ENCODE results near the gene ULK4.
"Not testable (repeated sequence)": the region's sequence is repeated elsewhere in the genome, so short reads cannot be mapped to it uniquely, and the experiment has no call there.

Gene ULK4

GRCh38 chr3:41502481-41502880 is 459.4 kb downstream of the ULK4 start:
- no peak for DNase-seq (ENCODE audit: low spot score)

GRCh38 chr3:41502023-41502422 is 459.9 kb downstream of the ULK4 start:
- DNase-seq (ENCODE audit: low spot score), result no peak

- DNase-seq (ENCODE audit: low spot score), result no peak
These were observed 463.1 kb downstream of the ULK4 start for GRCh38 chr3:41498847-41499246.

GRCh38 chr3:41490360-41490759 is 471.5 kb downstream of the ULK4 start:
- DNase-seq (ENCODE audit: low spot score), result no peak

GRCh38 chr3:41489231-41489630 is 472.7 kb downstream of the ULK4 start:
- DNase-seq (ENCODE audit: low spot score), result peak; percentile 13

GRCh38 chr3:41488501-41488900 is 473.4 kb downstream of the ULK4 start:
- no peak for DNase-seq (ENCODE audit: low spot score)

GRCh38 chr3:41485484-41485883 is 476.4 kb downstream of the ULK4 start:
- DNase-seq (ENCODE audit: low spot score), result no peak

GRCh38 chr3:41482134-41482533 is 479.8 kb downstream of the ULK4 start:
- no peak for DNase-seq (ENCODE audit: low spot score)

GRCh38 chr3:41478278-41478677 is 483.6 kb downstream of the ULK4 start:
- no peak for DNase-seq (ENCODE audit: low spot score)

GRCh38 chr3:41477399-41478014 is 484.4 kb downstream of the ULK4 start:
- no peak for DNase-seq (ENCODE audit: low spot score)

GRCh38 chr3:41469083-41469482 is 492.8 kb downstream of the ULK4 start:
- no peak for DNase-seq (ENCODE audit: low spot score)

- no peak for DNase-seq (ENCODE audit: low spot score)
These were observed 494.4 kb downstream of the ULK4 start for GRCh38 chr3:41467481-41467880.

GRCh38 chr3:41464858-41465257 is 497.0 kb downstream of the ULK4 start:
- no peak for DNase-seq (ENCODE audit: low spot score)

GRCh38 chr3:41464401-41464800 is 497.5 kb downstream of the ULK4 start:
- no peak for DNase-seq (ENCODE audit: low spot score)

GRCh38 chr3:41462103-41462691 is 499.7 kb downstream of the ULK4 start:
- no peak for DNase-seq (ENCODE audit: low spot score)

GRCh38 chr3:41460736-41461135 is 501.2 kb downstream of the ULK4 start:
- no peak for DNase-seq (ENCODE audit: low spot score)

GRCh38 chr3:41457176-41457575 is 504.7 kb downstream of the ULK4 start:
- DNase-seq (ENCODE audit: low spot score), result no peak

GRCh38 chr3:41456162-41456561 is 505.7 kb downstream of the ULK4 start:
- DNase-seq (ENCODE audit: low spot score), result no peak

GRCh38 chr3:41453618-41454017 is 508.3 kb downstream of the ULK4 start:
- not testable (repeated sequence) for DNase-seq (ENCODE audit: low spot score)

- DNase-seq (ENCODE audit: low spot score), result no peak
These were observed 511.3 kb downstream of the ULK4 start for GRCh38 chr3:41450416-41451231.

- no peak for DNase-seq (ENCODE audit: low spot score)
These were observed 513.5 kb downstream of the ULK4 start for GRCh38 chr3:41448396-41448795.

GRCh38 chr3:41447701-41448100 is 514.2 kb downstream of the ULK4 start:
- no peak for DNase-seq (ENCODE audit: low spot score)

- DNase-seq (ENCODE audit: low spot score), result not testable (repeated sequence)
These were observed 515.6 kb downstream of the ULK4 start for GRCh38 chr3:41446316-41446715.

All from pons (tissue), 1 donor.